Measurements from ENCODE around the gene C10orf90. TPM values are rescaled to one million over a fixed set of nuclear protein-coding genes. Genes with fewer than 3 reads are reported as not detected.

The C10orf90 gene
- total RNA-seq, 1 donor from 2014 or later = not detected

GRCh38 chr10:126397156-126397555 is 273.3 kb downstream of the C10orf90 start:
- Mint-ChIP-seq H3K27ac (no peak overlapping the region), H3K4me3 (ENCODE audit: low read depth) (no peak overlapping the region), H3K36me3 (ENCODE audit: insufficient read depth) (no peaks in the 10 kb centered on the region), H3K27me3 (peaks cover 46% of the 10 kb centered on the region), H3K9me3 (ENCODE audit: low read depth) (no peaks in the 10 kb centered on the region), H3K4me1 (ENCODE audit: low read depth) (no peaks in the 10 kb centered on the region)
- no peak for TF ChIP-seq CTCF (IDR thresholded peaks at IDR 0.05; ENCODE audit: unreplicated experiment)
- DNase-seq (ENCODE audit: low spot score, unreplicated experiment) = no peak

- H3K27ac Mint-ChIP-seq = no peak overlapping the region
- H3K27me3 Mint-ChIP-seq = peaks cover 55% of the 10 kb centered on the region
- no peaks in the 10 kb centered on the region for H3K36me3 Mint-ChIP-seq (ENCODE audit: insufficient read depth)
- DNase-seq (ENCODE audit: low spot score, unreplicated experiment) = no peak
- no peaks in the 10 kb centered on the region for H3K4me1 Mint-ChIP-seq (ENCODE audit: low read depth)
- TF ChIP-seq CTCF (IDR thresholded peaks at IDR 0.05; ENCODE audit: unreplicated experiment) = no peak
- no peaks in the 10 kb centered on the region for H3K9me3 Mint-ChIP-seq (ENCODE audit: low read depth)
- H3K4me3 Mint-ChIP-seq (ENCODE audit: low read depth) = no peak overlapping the region
Observed at GRCh38 chr10:126394948-126395347, 275.5 kb downstream of the C10orf90 start.

GRCh38 chr10:126393076-126393475 is 277.4 kb downstream of the C10orf90 start:
- Mint-ChIP-seq H3K9me3 (ENCODE audit: low read depth) (no peaks in the 10 kb centered on the region), H3K27ac (no peak overlapping the region), H3K36me3 (ENCODE audit: insufficient read depth) (no peaks in the 10 kb centered on the region), H3K4me3 (ENCODE audit: low read depth) (no peak overlapping the region), H3K27me3 (peaks cover 61% of the 10 kb centered on the region), H3K4me1 (ENCODE audit: low read depth) (no peaks in the 10 kb centered on the region)
- TF ChIP-seq CTCF (IDR thresholded peaks at IDR 0.05; ENCODE audit: unreplicated experiment) = no peak
- no peak for DNase-seq (ENCODE audit: low spot score, unreplicated experiment)

GRCh38 chr10:126392469-126392868 is 278.0 kb downstream of the C10orf90 start:
- Mint-ChIP-seq H3K4me3 (ENCODE audit: low read depth) (no peak overlapping the region), H3K27me3 (peaks cover 64% of the 10 kb centered on the region), H3K9me3 (ENCODE audit: low read depth) (no peaks in the 10 kb centered on the region), H3K36me3 (ENCODE audit: insufficient read depth) (no peaks in the 10 kb centered on the region), H3K27ac (no peak overlapping the region), H3K4me1 (ENCODE audit: low read depth) (peaks cover 1% of the 10 kb centered on the region)
- TF ChIP-seq CTCF (IDR thresholded peaks at IDR 0.05; ENCODE audit: unreplicated experiment) = no peak
- DNase-seq (ENCODE audit: low spot score, unreplicated experiment) = no peak

GRCh38 chr10:126392068-126392467 is 278.4 kb downstream of the C10orf90 start:
- Mint-ChIP-seq H3K4me1 (ENCODE audit: low read depth) (peaks cover 5% of the 10 kb centered on the region), H3K27me3 (peaks cover 67% of the 10 kb centered on the region), H3K27ac (no peak overlapping the region), H3K4me3 (ENCODE audit: low read depth) (no peak overlapping the region), H3K36me3 (ENCODE audit: insufficient read depth) (no peaks in the 10 kb centered on the region), H3K9me3 (ENCODE audit: low read depth) (no peaks in the 10 kb centered on the region)
- TF ChIP-seq CTCF (IDR thresholded peaks at IDR 0.05; ENCODE audit: unreplicated experiment) = no peak
- no peak for DNase-seq (ENCODE audit: low spot score, unreplicated experiment)
